DMS 273 (cell line): Measurements from ENCODE around the gene FOXD4L3.
"Not testable (repeated sequence)": the region's sequence is repeated elsewhere in the genome, so short reads cannot be mapped to it uniquely, and the experiment has no call there.

Experiments used
- DNase-seq: peaks from one replicate; lab custom pipeline; 2025; ENCODE audit not compliant: unreplicated experiment; lab: John Stamatoyannopoulos, UW

Gene FOXD4L3

DNA sequence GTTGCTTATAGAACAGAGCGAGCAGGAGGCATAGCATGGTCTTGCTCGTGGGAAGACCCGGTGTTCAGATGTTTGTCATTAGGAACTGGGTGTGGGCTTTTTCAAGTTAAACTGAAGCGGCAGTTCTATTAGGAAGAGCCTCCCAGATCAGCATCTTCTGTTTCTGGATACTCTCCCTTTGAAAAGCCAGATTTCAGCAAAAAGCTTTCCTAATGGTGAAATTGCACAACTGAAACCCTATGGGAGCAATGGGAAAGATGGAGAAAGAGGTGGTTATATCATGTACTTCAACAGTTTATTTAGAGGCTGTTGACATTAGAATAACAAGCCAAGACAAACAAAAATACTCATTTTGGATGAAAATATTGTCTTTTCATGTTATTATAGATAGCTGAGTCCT lies 41.3 kb downstream of the FOXD4L3 start:
- not testable (repeated sequence) for DNase-seq

DNA sequence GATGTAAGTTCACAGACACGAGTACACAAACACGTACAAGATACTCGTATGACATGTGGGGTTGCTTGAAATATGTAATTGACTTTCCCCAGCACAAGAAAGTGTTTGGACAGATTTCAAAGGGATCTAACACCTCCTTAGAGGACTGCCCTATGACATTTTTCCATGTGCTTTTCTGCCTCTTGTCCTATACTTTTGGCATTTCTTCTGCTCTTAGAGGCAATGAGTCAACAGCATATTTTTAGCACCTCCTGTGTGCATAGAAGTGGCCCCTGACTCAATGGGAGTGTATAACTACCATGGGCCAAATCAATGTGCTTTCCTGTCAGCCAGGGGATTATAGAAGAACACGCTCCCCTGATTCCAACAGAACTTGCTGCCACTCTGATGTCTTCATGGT lies 49.0 kb downstream of the FOXD4L3 start:
- not testable (repeated sequence) for DNase-seq
